GM20000 (cell line): ENCODE results near the gene DPF3.
"Not testable (repeated sequence)": the region's sequence is repeated elsewhere in the genome, so short reads cannot be mapped to it uniquely, and the experiment has no call there.

ENCODE experiments used
- DNase-seq: peaks from one replicate; pipeline ENCODE4 v3.0.0; 2012; ENCODE audit warnings: low spot score
- CTCF ChIP-seq: IDR thresholded peaks from 2 replicates; pipeline ENCODE4 v1.5.1; 2012; ENCODE audit warnings: mild to moderate bottlenecking, control low read depth; ENCODE audit errors: extremely low read depth, missing control alignments

Gene DPF3

GRCh38 chr14:72880164-72880563, 13.7 kb downstream of the DPF3 start:
- TF ChIP-seq CTCF = no peak
- no peak for DNase-seq

- TF ChIP-seq CTCF = no peak
Observed at GRCh38 chr14:72879431-72879830, 14.5 kb downstream of the DPF3 start.

GRCh38 chr14:72878746-72879145, 15.2 kb downstream of the DPF3 start:
- TF ChIP-seq CTCF = no peak
- DNase-seq = no peak

More at GRCh38 chr14:72879431-72879830, 14.5 kb downstream of the DPF3 start:
- no peak for DNase-seq

- no peak for TF ChIP-seq CTCF
- no peak for DNase-seq
Observed at GRCh38 chr14:72876710-72877063, 17.2 kb downstream of the DPF3 start.

GRCh38 chr14:72876005-72876709, 17.7 kb downstream of the DPF3 start:
- TF ChIP-seq CTCF = no peak
- no peak for DNase-seq

GRCh38 chr14:72870878-72871277, 23.0 kb downstream of the DPF3 start:
- DNase-seq = not testable (repeated sequence)

GRCh38 chr14:72869407-72870329, 24.2 kb downstream of the DPF3 start:
- DNase-seq = no peak
- TF ChIP-seq CTCF = no peak
